ENCODE results near the gene ZBED4.
"Not testable (repeated sequence)": the region's sequence is repeated elsewhere in the genome, so short reads cannot be mapped to it uniquely, and the experiment has no call there.

ZBED4 gene

DNA sequence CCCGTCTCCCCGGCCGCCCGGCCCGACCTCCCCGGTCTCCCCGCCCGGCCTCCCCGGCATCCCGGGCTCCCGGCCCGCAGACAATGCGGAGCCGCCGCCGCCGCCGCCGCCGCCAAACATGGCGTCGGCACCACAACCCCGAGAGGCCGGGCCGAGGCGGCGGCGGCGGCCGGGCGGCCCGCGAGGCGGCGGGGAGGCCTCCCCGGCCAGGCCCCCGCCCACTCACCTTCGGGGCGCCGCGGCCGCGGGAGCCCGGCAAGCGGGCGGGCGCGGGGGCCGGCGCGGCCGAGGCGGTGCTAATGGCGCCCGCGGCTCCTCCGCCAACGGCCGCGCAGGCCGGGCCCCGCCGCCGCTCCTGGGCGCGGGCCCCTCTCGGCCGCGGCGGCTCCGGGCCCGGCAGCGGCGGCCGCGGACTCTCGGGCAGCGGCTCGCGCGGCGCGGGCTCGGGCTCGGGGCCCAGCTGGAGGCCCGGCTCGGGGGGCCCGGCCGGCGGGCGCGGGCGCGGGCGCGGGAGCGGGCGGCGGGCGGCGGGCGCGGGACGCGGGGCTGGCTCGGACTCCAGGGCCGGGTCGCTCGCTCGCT, 26.3 kb upstream of the ZBED4 start:
- DNase-seq = no peak

DNA sequence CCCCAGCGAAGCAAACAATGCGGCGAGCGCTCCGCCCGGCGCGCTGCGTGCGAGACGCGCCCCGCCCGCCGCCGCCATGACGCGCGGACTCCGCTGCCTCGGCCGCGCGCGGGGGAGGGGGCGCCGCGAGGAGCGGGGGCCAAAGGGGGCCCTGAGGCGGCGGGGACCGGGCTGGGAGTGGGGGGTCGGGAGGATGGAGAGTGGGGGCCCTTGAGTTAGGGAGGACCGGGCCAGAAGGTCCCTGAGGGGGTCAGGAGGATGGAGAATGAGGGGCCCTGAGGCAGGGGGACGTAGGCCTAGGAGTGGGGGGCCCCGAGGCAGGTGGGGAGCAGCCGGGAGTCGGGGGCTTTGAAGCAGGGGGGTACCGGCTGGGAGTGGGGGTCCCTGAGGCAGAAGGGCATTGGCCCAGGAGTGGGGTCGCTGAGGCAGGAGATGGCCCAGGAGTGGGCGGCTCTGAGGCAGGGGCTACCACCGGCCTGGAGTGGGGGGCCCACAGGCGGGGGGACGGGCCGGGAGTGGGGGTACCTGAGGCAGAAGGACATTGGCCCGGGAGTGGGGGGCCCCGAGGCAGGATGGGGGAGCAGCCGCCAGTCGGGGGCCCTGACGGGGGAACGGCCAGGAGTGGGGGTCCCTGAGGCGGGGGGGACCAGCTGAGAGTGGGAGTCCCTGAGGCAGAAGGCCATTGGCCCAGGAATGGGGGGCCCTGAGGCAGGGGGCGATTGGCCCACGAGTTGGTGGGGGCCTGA, 25.6 kb upstream of the ZBED4 start, which contains the start of gene BRD1:
TSS of gene BRD1 (minus strand) at position 21 of the 746 bp plus-strand sequence. CDS start 3,556 bp downstream, outside the sequence.
- DNase-seq = peak; percentile 76

DNA sequence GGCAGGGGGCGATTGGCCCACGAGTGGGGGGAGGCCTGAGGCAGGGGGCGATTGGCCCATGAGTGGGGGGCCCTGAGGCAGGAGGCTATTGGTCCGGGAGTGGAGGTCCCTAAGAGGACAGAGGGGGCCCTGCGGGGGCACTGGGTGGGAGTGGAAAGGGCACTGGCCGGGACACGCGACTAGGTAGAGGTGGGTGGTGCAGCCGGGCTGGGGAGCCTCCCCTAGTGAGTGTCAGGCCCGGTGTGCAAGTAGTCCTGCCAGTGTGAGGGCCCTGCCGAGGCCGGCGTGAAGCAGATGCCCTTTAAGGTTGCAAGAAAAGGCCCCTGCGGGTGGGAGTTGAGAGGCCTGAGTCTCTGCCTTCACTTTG, 25.1 kb upstream of the ZBED4 start:
- DNase-seq = no peak

DNA sequence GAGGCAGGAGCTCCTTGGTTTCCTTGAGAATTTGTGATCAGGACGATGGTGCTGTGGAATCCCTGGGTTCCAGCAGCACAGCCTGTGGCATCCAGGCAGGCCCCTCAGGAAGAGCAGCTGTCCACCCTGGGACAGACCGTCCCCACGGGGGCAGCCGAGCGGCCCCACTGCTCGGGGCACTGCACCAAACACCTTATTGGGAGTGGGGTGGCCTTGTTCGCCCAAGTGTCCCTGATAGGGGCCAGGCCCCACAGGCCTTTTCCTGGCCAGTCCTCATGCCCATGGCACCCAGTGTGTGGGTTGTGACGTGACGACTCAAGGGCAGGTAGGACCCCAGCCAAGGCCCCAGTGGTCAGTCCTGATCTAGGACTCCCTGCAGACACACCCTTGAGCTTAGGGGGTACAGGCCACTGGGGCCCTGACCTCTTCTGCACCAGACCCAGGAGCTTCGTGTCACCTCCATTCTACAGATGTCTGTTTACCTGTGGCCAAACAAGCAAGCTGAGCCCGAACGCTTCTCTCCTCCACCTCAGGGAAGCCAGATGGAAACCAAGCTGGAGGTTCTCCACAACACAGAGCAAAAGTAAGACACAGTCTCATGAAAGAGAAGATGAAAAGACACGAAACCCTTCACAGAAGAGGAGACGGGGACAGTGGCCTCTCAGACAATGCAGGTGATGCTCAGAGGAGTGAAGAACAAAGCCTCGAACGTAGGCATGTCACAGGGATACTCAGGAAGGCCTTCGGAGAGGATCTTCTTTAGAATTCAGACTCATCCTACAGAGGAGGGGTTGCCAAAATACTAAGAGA, 24.4 kb upstream of the ZBED4 start:
- no peak for DNase-seq

DNA sequence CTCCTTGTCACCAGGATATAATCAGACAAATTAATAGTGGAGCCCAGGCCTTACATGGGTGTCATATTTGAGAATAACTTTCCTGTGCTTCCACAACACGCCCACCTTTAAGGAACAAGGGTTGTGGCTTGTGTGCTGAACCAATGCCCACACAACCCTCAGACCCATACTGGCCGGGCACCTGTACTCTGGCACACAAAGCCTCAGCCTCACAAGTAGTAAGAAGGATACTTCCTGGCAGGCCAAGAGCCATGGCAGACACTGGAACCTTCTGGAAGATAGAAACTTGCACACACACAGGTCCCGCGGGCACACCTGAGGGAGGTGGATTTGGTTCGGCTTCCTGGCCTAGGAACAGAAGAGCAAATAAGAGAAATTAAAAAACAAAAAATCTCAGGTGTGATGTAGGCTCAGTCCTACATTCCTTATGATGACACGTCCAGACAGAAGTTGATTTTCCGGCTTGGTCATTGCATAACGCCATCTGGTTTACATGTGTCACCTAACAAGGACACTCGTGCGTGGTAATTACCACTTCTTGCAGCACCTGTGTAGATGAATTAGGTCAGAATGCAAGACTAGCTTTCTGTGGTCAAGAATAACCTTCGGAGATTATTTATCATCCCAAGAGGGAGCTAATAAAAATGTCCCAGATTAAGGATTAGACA, 20.2 kb upstream of the ZBED4 start:
- no peak for DNase-seq

DNA sequence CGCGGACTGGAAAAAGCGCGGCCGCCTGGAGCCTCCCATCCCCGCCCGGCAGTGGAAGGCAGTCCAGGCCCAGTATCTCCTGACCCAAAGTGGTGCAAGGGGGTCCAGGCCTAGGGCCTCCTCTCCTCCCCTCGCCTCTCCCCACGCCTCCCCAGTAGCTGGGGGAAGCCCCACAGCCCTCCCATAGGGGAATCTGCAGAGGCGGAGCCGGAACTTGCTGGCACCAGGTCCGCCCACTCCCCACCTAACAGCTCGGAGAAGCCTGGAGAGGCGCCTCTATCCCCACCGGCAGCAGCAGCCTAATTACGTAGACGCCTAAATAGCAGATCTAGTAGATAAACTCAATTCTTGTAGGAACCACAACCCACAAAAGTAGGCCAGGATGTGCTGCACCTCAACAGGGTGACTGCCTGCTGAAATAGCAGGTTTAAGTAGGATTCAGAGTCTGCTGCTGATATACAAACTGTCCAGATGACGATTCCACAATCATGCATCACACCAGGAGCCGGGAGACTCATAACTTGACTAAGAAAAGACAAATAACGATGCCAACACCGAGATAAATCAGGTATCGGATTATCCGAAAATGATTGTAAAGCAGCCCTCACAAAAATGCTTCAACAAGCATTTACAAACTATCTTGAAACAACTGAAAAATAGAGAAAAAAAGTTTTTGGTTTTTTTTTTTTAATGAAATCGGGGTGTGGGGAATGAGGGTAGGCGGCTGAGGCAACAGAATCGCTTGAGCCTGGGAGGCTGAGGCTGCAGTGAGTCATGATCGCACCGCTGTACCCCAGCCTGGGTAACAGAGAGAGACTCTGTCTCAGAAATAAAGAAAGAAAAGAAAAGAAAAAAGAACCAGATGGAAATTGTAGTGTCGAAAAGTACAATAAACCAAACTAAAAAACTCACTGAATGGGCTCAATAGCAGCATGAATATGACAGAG, 14.6 kb upstream of the ZBED4 start:
- DNase-seq = peak; percentile 96

DNA sequence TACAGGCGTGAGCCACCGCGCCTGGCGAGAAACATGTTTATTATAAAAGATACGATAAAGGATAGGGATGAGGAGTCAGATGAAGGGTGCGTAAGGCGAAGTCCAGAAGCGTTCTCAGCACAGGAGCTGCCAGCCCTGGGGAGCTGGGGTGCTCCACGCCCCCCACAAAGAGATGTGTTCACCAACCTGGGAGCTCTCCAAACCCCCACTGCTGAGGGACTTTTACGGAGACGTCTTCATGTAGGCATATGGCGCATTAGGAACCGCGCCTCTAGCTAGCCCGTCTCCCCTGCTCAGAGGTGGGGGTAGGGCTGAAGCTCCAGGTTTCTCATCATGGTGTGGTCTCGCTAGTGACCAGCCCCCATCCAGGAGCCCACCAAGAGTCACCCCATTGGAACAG, 8.4 kb upstream of the ZBED4 start:
- no peak for DNase-seq

DNA sequence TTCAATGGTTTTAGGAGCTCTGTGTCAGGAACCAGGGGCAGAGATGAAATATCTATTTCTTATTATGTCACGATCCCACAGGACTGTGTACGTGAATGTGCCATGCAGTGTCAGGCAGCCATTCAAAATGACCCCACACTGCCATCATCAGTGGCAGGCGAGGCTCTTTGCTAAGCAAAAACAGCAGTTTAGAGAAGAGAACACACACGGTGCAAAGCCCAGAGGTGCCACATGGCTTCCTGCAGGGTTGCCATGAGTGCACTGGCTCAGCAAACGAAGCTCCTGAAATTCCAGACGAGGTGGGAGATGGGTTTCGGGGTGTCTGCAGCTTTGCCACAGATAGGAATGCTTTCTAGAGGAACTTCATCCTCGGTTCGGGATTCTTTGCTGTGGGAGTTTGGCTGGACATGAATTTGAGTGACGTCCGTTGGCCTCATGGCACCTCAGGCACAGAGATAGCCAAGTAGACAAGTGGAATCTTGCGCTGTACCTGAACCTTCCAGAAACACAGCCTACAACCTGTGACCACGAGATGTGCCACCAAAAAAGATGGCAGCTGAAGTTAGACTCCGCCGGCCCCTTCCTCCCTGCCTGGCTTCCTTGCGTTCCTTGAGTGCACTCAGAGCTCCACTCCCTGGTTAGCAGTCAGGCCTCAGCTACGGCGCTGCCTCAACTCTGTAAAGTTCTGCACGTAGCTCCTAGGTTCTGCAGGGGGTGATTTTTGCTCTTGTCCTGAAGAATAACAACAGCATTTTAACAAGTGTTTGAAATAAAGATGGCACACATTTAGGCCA, 7.8 kb upstream of the ZBED4 start:
- no peak for DNase-seq

DNA sequence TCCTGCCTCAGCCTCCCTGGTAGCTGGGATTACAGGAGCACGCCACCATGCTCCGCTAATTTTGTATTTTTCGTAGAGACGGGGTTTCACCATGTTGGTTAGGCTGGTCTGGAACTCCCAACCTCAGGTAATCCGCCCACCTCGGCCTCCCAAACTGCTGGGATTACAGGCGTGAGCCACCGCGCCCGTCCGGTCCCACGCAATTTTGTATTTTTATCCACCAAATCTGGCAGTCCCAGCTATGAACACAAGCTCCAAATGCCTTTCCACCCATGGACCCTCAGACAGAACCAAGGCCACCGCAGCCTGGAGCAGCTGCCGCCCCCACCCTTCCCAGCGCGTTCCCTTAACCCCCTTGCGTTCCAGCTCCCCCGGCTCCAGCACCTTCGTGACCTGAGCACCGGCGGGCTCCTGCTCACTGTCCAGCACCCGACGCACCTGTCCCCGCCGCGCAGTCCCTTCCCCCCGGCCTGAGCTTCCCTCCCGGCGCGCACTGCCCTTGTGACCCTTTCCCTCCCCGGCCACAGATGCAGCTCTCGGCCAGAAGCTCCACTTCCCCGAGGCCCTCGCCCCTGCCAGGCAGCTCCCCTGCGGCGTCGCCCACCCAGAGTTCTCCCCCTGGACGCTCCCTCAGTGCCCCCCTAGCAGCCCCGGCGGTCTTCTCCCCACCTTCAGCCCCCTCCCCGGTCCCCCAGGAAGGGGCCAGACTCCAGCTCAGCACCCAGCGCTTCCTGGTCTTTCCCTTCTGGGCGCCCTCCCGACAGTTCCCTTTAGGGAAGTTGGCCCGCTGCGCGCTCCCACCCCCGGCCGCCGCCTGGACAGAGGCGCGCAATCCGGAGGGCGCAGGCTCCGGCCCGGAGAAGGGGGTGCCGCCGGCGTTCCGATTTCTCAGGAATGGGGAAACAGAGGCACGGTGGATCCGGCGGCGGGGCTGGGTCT, 5.6 kb upstream of the ZBED4 start:
- DNase-seq = no peak

DNA sequence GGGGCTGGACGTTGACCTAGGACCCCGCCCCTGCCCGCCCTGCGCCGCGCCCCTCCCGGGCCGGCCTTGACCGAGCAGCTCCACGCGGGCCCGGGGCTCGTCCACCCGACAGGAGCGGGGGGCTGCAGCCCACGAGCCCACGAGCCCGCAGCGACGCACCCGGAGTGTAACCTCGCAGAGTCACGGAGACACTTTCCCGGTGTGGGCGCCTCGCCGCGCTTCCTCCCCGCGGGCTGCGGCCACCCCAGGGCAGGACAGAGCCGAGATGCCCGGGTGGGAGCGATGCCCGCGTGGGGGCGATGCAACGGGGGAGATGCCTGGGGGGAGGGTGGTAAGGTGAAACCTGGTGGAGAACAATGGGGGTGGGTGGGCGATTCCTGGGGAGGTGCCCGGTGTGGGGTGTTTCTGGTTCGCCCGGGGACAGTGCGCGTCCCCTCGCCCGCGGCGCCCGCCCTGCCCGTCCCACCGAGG, 4.9 kb upstream of the ZBED4 start:
- DNase-seq = no peak

DNA sequence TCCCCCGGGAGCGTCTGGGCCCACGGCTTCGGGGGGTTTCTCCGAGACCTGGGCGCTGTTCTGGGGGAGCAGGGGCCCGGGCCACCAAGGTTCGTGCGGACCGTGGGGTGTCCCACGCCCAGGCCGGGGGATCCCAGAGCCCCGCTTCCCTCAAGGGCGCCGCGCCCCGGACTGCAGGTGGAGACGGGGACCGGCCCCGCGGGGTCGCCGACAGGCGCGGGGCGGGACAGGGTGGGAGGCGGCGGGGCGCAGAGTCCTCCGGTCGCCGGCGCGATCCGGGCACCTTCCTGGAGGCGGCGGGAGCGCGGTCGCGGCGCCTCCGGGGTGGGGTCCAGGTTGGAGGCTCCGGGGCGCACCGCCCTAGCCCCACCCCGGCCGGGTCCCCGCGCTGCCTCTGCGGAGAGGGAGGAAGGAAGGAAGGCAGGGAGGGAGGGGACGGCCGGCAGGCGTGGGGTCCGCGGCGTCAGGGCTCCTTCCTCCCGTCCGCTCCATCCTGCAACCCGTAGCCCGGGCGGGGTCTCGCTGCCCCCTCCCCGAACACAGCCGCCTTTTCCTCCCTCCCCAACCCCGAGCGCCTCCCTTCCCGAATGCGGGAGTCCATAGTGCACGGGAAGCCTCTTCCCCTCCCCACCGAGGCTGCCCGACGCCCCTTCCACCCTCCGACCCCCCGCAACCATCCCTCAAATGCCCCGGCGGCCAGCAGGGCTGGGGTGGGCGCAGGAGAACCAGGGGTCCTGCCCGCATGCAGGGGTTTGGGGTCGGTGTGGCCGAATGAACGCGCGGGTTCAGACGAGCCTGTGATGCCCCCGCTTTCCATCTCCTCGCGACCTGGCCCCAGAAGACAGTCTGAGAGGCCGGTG, 4.3 kb upstream of the ZBED4 start:
- no peak for DNase-seq

DNA sequence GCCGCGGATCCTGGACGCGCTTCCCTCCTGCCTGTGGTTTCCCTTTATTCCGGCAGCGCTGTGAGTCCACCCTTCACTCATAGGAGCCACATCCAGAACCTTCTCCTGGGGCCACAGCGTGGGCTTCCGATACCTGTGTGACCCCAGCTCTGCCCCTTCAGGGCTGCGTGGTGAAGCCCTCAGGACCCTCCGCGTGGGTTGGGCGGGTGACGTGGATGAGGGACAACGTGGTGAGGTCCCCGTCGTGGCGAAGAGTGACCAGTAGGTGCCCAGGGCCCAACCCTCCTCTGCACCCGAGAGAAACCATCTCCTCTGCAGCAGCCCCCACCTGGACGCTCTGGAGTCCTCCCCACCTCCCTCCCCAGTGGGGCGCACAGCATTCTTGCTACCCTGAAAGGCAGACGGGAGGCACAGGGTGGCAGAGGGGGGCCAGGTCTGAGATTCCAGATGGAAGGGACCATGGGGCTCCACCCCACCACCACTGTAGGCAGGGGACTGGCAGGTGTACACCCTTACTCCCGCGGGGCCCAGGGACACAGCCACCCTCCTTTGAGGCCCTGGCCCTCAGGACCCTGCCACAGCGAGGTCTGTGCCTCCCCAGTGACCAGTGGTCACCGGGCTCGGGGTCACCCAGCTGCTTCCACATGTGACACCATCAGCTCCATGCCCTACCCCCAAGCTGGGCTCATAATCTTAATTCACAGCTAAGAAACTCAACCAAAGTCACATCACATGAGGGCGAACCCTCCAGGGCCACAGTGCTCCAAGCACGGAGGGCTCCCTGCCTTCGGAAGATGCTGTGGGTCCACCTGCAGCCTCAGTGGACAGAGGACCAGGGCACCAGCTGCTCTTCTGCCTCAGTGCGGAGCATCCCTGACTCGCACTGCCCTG, 3.4 kb upstream of the ZBED4 start:
- no peak for DNase-seq

DNA sequence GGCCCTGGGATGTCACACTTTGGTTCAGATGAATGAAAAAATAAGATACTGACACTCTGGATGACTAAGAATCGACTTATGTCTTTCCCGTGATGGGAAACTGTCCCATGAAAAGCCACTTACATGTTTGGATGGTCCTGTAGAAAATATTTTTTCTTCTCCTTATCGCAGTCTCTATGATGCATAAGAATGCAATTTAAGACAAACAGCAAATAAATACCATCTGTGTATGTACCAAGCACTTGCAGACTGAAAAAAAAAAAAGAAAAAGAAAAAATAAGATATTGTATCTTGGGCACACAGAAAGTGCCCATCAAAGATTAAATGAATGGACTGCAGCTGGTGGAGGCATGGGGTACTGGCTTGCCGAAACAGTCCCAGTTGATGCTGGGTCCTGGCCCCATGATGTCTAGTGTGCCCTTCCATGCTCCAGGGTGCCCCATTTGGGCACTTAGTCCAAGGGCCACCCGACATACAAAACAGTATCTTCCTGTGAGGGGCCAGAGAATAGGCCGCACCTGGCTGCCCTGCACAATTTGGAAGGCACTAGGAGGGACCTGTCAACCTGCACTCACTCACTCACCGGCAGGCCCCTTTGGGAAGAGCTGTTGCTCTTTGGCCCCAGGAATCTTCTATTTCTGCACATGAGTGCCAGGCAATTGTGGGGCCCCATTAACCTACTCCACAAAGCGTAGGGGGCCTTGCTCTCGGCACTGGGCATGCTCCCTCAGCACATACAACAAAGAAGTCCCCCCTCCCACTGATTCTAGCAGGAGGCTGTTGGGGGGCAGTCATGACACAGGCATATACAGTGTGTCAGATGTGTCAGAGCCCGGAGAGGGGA, 2.5 kb upstream of the ZBED4 start:
- no peak for DNase-seq

DNA sequence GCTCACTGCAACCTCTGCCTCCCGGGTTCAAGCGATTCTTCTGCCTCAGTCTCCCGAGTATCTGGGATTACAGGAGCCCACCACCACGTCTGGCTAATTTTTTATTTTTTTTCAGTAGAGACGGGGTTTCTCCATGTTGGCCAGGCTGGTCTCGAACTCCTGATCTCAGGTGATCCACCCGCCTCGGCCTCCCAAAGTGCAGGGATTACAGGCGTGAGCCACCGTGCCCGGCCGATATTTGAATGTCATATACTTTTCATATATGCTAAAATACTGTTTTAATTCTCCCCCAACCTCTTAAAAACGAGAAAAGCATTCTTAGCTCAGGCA, 1.1 kb upstream of the ZBED4 start:
- not testable (repeated sequence) for DNase-seq

DNA sequence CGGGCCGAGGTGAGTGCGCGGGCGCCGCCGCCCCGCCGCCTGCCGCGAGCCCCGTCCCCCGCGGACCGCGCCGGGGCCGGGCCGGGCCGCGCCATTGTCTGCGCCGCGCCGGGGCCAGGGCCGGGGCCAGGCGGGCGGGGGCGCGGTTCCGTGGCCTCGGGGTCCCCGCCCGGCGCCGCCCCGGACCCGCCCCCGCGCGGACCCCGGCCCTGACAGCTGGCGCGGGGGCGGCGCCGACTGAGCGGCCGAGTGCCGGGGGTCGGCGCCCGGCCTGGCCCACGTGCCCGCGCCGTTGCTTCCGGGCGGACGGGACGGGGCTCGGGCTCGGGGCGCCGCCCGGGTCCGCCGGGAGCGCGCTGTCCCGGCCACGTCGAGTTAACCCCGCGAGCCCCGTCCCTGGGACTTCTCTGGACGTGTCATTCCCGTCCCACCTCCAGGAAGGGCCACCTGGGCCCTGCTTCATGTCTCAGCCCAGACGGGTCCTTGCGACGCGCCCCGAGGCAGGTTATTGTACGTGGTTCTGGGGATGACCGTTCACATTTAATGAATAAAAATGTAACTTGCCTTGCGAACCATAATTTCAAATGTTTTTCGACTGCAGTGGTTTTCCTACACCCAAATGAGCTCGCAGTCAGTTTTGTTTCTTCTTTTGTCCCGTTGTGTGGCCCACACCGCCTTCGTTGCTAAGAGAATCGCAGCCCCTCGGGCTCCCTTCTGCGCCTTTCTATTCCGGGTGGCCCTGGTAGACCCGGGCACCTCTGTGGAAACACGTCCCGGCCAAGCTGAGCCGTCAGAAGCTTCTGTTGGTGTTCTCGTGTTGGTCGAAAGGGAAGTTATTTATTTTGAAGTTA, 562 bp downstream of the ZBED4 start:
- DNase-seq = peak; percentile 34

DNA sequence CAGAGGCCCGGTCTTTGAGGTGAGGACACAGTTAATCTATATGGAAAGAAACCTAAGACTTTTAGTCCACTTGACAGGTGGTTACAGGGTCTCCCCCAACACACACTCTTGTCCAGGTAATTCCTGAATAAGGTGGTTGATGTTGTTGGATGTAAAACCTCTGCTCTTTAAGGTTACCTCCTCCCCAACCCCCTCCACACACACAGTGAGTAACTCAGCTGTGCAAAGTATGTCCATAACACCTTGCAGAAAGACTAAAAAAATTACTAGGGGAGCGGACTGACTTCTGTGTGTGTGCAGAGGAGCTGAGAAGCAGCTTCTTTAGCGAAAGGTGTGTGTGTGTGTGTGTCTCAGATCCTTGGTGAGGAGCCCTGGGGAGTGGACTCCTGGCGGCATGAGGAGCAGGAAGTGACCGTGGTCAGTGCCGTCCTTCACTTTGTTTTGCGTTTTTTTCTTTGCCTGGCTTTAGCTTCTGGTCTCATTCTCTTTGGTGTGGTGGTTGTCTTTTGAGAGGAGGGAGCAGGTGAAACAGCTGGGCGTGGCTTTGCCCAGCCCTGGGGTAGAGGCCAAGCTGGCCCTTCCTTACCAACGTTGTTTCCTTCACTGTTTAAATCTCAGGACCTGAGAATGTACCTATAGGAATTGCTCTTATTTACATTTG, 1.7 kb downstream of the ZBED4 start:
- DNase-seq = peak; percentile 28

All from activated CD4-positive, alpha-beta T cell treated with anti-CD3 and anti-CD28 coated beads, Interleukin-10, Interleukin-2, amounts not matched to agents 100 ng/mL and 50 ng/mL, durations not matched to agents 16 hours and 8 hours (primary cell).